ENCODE data around the gene KRTAP4-9.
"Not testable (repeated sequence)": the region's sequence is repeated elsewhere in the genome, so short reads cannot be mapped to it uniquely, and the experiment has no call there.

Gene KRTAP4-9

GRCh38 chr17:41131979-41132378 is 26.8 kb downstream of the KRTAP4-9 start:
- peak; percentile 29 for DNase-seq (ENCODE audit: low spot score)

DNA sequence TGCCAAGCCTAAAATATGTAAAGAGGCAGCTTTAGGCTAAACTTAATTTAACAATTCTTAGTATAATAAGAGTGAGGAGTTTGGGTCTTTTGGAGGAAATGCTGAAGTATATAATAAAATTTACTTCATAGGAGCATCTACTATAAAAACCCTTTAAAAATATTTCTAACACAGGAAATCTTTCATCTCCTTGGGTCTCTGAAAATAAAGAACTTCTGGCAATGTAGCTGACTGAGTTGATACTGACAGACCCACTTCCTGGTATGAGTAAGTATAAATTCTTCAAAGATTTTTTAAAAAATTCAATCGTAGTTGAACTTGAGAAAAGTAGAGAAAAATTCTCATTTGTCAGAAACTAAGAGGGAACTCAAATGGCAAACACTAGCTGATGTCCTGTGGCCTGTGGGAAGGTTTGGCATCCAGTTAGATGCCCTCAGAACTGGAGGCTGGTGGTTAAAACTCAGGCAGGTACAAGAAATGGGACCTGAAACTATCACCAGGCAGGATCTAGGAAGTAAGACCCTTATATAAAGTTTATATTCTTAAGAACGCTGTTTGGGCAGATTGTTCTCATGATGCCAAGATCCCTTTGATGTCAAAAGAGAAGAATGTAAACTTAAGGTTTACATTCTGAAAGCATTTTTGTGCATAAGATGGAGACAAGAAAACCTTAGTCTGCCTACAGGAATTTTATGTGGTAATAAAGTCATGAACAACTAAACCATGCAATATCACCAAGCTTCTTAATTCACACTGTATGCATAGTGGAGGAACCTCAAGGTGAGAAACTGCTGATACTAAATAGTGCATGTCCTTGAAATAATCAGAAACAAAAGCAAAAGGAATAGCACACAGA is 28.9 kb downstream of the KRTAP4-9 start:
- no peak for DNase-seq (ENCODE audit: low spot score)

DNA sequence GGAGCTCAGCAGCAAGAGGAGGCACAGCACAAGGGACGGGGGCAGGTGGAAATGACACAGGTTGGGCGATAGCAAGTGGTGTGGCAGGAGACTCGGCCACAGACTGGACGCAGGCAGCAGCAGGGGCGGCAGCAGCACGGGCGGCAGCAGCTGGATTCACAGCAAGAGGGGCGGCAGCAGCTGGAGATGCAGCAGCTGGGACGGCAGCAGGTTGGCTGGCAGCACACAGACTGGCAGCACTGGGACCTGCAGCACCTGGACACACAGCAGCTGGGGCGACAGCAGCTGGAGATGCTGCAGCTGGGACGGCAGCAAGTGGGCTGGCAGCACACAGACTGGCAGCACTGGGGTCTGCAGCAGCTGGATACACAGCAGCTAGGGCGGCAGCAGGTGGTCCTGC is 34.7 kb downstream of the KRTAP4-9 start:
- DNase-seq (ENCODE audit: low spot score), result not testable (repeated sequence)

- peak; percentile 72 for DNase-seq (ENCODE audit: low spot score)
These were observed 35.4 kb downstream of the KRTAP4-9 start, which contains the start of gene KRTAP4-6 for GRCh38 chr17:41140360-41141131. KRTAP4-6 (minus strand) TSS chr17:41140544; CDS start chr17:41140487, 57 bp downstream.

DNA sequence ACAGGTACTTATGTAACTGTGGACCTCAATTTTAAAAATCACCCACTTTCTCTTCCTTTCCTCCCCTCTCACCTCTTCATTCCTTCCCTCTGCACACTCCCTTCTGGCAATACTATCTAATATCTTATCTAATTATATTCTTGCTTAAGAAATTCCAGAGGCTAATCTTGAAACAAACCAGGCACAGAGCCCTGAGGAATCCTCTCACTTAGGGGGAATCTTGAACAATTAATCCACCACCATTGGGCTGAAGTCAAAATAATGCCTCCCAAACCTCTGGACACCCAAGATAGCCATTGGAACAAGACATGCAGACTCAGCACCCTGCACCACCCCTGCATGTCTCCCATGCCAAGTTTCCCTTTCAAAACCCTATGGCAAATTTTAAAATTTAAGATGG is 36.2 kb downstream of the KRTAP4-9 start:
- no peak for DNase-seq (ENCODE audit: low spot score)

- no peak for DNase-seq (ENCODE audit: low spot score)
These were observed 39.7 kb downstream of the KRTAP4-9 start for GRCh38 chr17:41144846-41145245.

DNA sequence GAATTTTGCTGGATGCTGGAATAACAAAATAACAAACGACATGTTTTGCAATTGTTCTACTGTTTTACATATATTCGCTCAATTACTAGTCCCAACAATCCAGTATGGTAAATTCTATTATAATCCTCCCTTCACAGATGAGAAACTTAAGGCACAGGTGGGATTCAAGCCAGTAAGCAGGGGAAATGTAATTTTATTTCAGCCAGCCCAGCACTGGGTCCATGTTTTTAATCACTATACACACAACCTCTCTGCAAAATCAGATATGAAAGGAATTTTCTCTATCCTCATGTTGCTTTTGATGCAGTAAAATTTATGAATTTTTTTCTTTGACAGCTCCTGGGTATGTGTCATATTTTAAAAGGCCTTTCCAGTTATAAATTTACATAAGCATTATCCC is 40.1 kb downstream of the KRTAP4-9 start:
- no peak for DNase-seq (ENCODE audit: low spot score)

- no peak for DNase-seq (ENCODE audit: low spot score)
These were observed 42.5 kb downstream of the KRTAP4-9 start for GRCh38 chr17:41147531-41148204.

DNA sequence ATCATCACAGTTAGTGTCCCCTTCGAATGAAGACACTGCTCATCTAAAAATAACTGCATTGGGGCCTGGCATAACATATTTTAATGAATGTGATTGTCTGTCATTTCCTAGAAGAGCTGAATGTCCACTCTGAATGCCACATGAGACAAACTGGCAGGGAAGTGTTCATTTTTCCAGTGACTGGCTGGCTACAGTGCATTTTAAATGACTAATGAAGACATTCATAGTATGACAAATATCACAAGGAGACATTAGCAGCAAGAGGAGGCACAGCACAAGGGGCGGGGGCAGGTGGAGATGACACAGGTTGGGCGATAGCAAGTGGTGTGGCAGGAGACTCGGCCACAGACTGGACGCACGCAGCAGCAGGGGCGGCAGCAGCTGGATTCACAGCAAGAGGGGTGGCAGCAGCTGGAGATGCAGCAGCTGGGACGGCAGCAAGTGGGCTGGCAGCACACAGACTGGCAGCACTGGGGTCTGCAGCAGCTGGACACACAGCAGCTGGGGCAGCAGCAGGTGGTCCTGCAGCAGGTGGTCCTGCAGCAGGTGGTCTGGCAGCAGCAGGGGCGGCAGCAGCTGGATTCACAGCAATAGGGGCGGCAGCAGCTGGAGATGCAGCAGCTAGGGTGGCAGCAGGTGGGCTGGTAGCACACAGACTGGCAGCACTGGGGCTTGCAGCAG is 43.9 kb downstream of the KRTAP4-9 start:
- DNase-seq (ENCODE audit: low spot score), result not testable (repeated sequence)

DNA sequence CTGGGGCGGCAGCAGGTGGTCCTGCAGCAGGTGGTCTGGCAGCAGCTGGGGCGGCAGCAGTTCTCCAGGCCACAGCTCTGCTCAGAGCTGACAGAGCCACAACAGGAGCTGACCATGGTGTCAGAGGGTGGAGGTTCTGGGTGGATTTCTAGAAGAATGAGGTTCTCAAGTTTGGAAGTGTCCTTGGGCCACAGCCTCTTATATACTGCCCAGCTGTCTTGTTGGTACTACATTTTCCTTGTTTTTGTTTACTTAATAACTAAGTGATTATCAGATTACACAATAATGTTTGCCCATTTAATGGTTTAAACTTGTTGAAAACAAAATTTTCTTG is 44.4 kb downstream of the KRTAP4-9 start, which contains the start of gene KRTAP4-5:
Gene KRTAP4-5, minus strand, starts transcription at position 174 of the 334 bp plus-strand sequence. Its CDS starts 58 bp downstream, at position 116.
- no peak for DNase-seq (ENCODE audit: low spot score)

DNA sequence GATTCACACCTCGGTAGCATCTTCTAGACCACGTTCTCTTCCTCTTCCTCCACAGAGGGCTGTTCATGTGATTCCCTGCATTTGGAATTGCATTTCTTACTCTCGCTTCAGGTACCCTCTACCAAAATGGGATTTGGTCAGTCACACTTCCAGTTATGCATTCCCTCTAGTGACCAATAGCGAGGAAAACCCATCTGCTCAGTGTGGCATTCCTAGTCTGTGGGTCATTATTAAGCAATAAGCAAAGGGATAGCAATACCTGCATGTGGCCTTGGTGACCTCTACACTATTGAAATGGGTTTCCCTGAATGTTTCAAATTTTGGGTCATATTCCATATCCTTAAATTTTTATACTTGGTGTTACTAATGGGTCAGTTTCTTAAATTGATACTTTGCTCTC is 44.8 kb downstream of the KRTAP4-9 start:
- no peak for DNase-seq (ENCODE audit: low spot score)

GRCh38 chr17:41151525-41151924 is 46.3 kb downstream of the KRTAP4-9 start:
- DNase-seq (ENCODE audit: low spot score), result no peak

DNA sequence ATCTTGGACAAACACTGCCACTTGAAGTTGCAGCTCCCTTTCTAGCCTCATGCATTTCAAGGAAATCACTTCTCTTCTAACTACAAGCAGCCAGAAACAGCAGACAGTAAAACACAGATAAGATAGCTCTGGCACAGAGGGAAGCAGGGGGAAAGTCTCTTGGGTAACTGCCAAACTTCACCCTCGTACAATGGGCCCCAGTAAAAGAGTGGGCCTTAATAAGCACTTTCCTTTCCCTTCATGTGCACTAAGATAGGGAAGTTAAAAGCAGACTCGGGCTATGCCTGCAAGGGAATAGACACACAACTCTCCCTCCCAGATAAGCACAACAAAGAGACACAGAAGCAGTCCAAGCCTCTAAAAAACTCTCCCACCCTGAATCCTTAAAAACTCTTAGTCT is 48.7 kb downstream of the KRTAP4-9 start:
- DNase-seq (ENCODE audit: low spot score), result no peak

All from AG08395 (cell line).